H1 (cell line): Measurements from ENCODE around the gene TMEM39B. TPM values are rescaled to one million over a fixed set of nuclear protein-coding genes. Genes with fewer than 3 reads are reported as not detected.

ENCODE experiments used
- CTCF ChIA-PET: fragments of 300-600 bp; sonication (Branson Sonifier 250); formaldehyde crosslinking; loops from one replicate; lab custom pipeline; 2021; ENCODE audit not compliant: partially characterized antibody; lab: Charles Lee
- POLR2A ChIA-PET: fragments of 300-600 bp; sonication (Branson Sonifier 250); formaldehyde crosslinking; loops from one replicate; lab custom pipeline; 2021; ENCODE audit warnings: inconsistent platforms; ENCODE audit not compliant: partially characterized antibody; lab: Charles Lee
- DNase-seq, 2 experiments: peaks; one replicate each; pipeline versions ENCODE4 v3.0.0 to v3.0.0-alpha.2; 2010 to 2022; ENCODE audit warnings: low spot score in 2 of 2, low read depth in 1 of 2, mixed read lengths in 1 of 2
- FAIRE-seq: peaks from 2 replicates; lab custom pipeline; 2011; peaks lifted over from hg19 to GRCh38; lab: Jason Lieb, UNC
- H2AFZ ChIP-seq: 2 replicates; pipeline ENCODE4 v1.8.1; 2012; ENCODE audit warnings: low read length, inconsistent platforms
- H2AK5ac ChIP-seq: 2 replicates; pipeline ENCODE4 v1.6.1; 2013; ENCODE audit warnings: low read depth, low read length
- H2BK120ac ChIP-seq: replicated peaks from 2 replicates; pipeline ENCODE3; 2013; ENCODE audit warnings: low read depth, low read length, inconsistent platforms
- H2BK12ac ChIP-seq: 2 replicates; pipeline ENCODE4 v1.6.1; 2013; ENCODE audit warnings: low read depth, low read length
- H2BK15ac ChIP-seq: 2 replicates; pipeline ENCODE4 v1.6.1; 2013; ENCODE audit warnings: low read length
- H2BK20ac ChIP-seq: 2 replicates; pipeline ENCODE4 v1.6.1; 2013; ENCODE audit warnings: low read length
- H2BK5ac ChIP-seq: 2 replicates; pipeline ENCODE4 v1.6.1; 2013; ENCODE audit warnings: low read depth, low read length
- H3K14ac ChIP-seq: 2 replicates; pipeline ENCODE4 v1.6.1; 2013; ENCODE audit warnings: inconsistent platforms; ENCODE audit not compliant: insufficient read length
- H3K18ac ChIP-seq: 2 replicates; pipeline ENCODE4 v1.6.1; 2013; ENCODE audit warnings: low read length; ENCODE audit errors: extremely low read depth
- H3K23ac ChIP-seq: 2 replicates; pipeline ENCODE4 v1.6.1; 2013; ENCODE audit warnings: inconsistent platforms; ENCODE audit not compliant: insufficient read length
- H3K23me2 ChIP-seq: 2 replicates; pipeline ENCODE4 v1.6.1; 2013; ENCODE audit warnings: low read depth, low read length
- H3K27ac ChIP-seq: 2 replicates; pipeline ENCODE4 v1.6.1; 2011; ENCODE audit warnings: low read depth, low read length, inconsistent platforms
- H3K27me3 ChIP-seq, 4 experiments: replicated peaks in 1 of 4; 1 replicate in 1 of 4; 2 replicates in 3 of 4; pipeline versions ENCODE4 v1.6.1 to v1.8.1; 2011 to 2013; ENCODE audit warnings: low read length in 3 of 4, mild to moderate bottlenecking in 3 of 4, inconsistent platforms in 2 of 4, mixed read lengths in 2 of 4, moderate library complexity in 1 of 4; ENCODE audit not compliant: control insufficient read depth in 3 of 4, insufficient read depth in 3 of 4; ENCODE audit errors: extremely low read depth in 1 of 4
- H3K36me3 ChIP-seq, 4 experiments: 2 replicates each; pipeline versions ENCODE4 v1.6.1 to v1.8.1; 2011 to 2013; ENCODE audit warnings: mild to moderate bottlenecking in 4 of 4, low read length in 3 of 4, moderate library complexity in 2 of 4, control low read depth in 1 of 4, inconsistent platforms in 1 of 4; ENCODE audit not compliant: insufficient read depth in 4 of 4, control insufficient read depth in 2 of 4
- H3K4ac ChIP-seq: replicated peaks from 2 replicates; pipeline ENCODE3; 2013; ENCODE audit warnings: low read length, low read depth, mixed read lengths, inconsistent platforms; ENCODE audit not compliant: insufficient read length
- H3K4me1 ChIP-seq, 4 experiments: replicated peaks in 1 of 4; 1 replicate in 1 of 4; 2 replicates in 3 of 4; pipeline versions ENCODE4 v1.6.1 to v1.8.1; 2011 to 2013; ENCODE audit warnings: low read length in 3 of 4, inconsistent platforms in 2 of 4, mixed read lengths in 1 of 4; ENCODE audit not compliant: insufficient read depth in 4 of 4, control insufficient read depth in 3 of 4
- H3K4me2 ChIP-seq, 2 experiments: 2 replicates each; pipeline versions ENCODE4 v1.6.1 to v1.8.1; 2011 to 2013; ENCODE audit warnings: low read depth in 2 of 2, low read length in 2 of 2, control low read depth in 1 of 2, inconsistent platforms in 1 of 2, mild to moderate bottlenecking in 1 of 2; ENCODE audit not compliant: insufficient read depth in 1 of 2
- H3K4me3 ChIP-seq, 4 experiments: fragments of 200-600, 300-600 bp in 1 of 4; sonication (generic), shearing (Covaris generic), sonication (Bioruptor Twin) in 1 of 4; 2 replicates each; pipeline versions ENCODE4 v1.5.1 to v1.8.1; 2011 to 2016; ENCODE audit warnings: low read length in 4 of 4, low read depth in 3 of 4, control low read depth in 2 of 4, inconsistent platforms in 2 of 4, mild to moderate bottlenecking in 2 of 4, mixed read lengths in 1 of 4, moderate library complexity in 1 of 4; ENCODE audit not compliant: insufficient read depth in 2 of 4; ENCODE audit errors: extremely low read depth in 1 of 4
- H3K56ac ChIP-seq: replicated peaks from 2 replicates; pipeline ENCODE3; 2013; ENCODE audit warnings: low read depth, mild to moderate bottlenecking, mixed read lengths, low read length, inconsistent platforms; ENCODE audit not compliant: insufficient read length
- H3K79me1 ChIP-seq: 2 replicates; pipeline ENCODE4 v1.6.1; 2013; ENCODE audit warnings: low read depth, low read length, control low read depth
- H3K79me2 ChIP-seq, 2 experiments: 2 replicates each; pipeline versions ENCODE4 v1.6.1 to v1.8.1; 2012 to 2013; ENCODE audit warnings: low read length in 2 of 2, mild to moderate bottlenecking in 2 of 2, inconsistent platforms in 1 of 2; ENCODE audit not compliant: insufficient read depth in 2 of 2, control insufficient read depth in 1 of 2
- H3K9ac ChIP-seq, 4 experiments: replicated peaks in 1 of 4; 1 replicate in 1 of 4; 2 replicates in 3 of 4; pipeline versions ENCODE4 v1.6.1 to v1.8.1; 2011 to 2013; ENCODE audit warnings: low read depth in 3 of 4, low read length in 3 of 4, control low read depth in 2 of 4, mild to moderate bottlenecking in 2 of 4, moderate library complexity in 2 of 4, inconsistent platforms in 1 of 4; ENCODE audit errors: extremely low read depth in 1 of 4
- H3K9me3 ChIP-seq, 2 experiments: 2 replicates each; pipeline versions ENCODE4 v1.6.1 to v1.8.1; 2012 to 2013; ENCODE audit warnings: mild to moderate bottlenecking in 2 of 2, moderate library complexity in 2 of 2, control low read depth in 1 of 2, inconsistent platforms in 1 of 2, low read depth in 1 of 2, low read length in 1 of 2, mixed read lengths in 1 of 2; ENCODE audit not compliant: insufficient read depth in 2 of 2
- H4K20me1 ChIP-seq, 2 experiments: replicated peaks in 1 of 2; 2 replicates each; pipeline versions ENCODE3 to v1.8.1; 2011 to 2013; ENCODE audit warnings: inconsistent platforms in 2 of 2, low read length in 2 of 2, mild to moderate bottlenecking in 1 of 2; ENCODE audit not compliant: insufficient read depth in 2 of 2, control insufficient read depth in 1 of 2
- H4K5ac ChIP-seq: 2 replicates; pipeline ENCODE4 v1.6.1; 2013; ENCODE audit warnings: low read length, low read depth, mixed read lengths, inconsistent platforms; ENCODE audit not compliant: insufficient read length
- H4K8ac ChIP-seq: 2 replicates; pipeline ENCODE4 v1.8.0; 2013; ENCODE audit warnings: mild to moderate bottlenecking, moderate library complexity, low read length, inconsistent platforms; ENCODE audit not compliant: insufficient read depth; ENCODE audit errors: extremely low read depth
- H4K91ac ChIP-seq: replicated peaks from 2 replicates; pipeline ENCODE3; 2013; ENCODE audit warnings: low read length, mixed read lengths, inconsistent platforms; ENCODE audit not compliant: insufficient read length
- BCL11A ChIP-seq, 2 experiments: IDR thresholded peaks; one replicate each; pipeline ENCODE4 v1.6.1; 2011; ENCODE audit warnings: low read depth in 2 of 2, low read length in 2 of 2, mild to moderate bottlenecking in 2 of 2
- BRCA1 ChIP-seq: IDR thresholded peaks from 2 replicates; pipeline ENCODE4 v1.6.1; 2012; ENCODE audit warnings: low read depth, low read length, improper control_type of control experiment
- CHD2 ChIP-seq: IDR thresholded peaks from 2 replicates; pipeline ENCODE4 v1.6.1; 2012; ENCODE audit warnings: low read length, improper control_type of control experiment
- HDAC2 ChIP-seq, 2 experiments: fragments of 300-600 bp in 1 of 2; sonication (generic) in 1 of 2; IDR thresholded peaks; 2 replicates each; pipeline ENCODE4 v1.6.1; 2011 to 2012; ENCODE audit warnings: low read depth in 2 of 2, low read length in 2 of 2, mild to moderate bottlenecking in 2 of 2, moderate library complexity in 2 of 2, borderline replicate concordance in 1 of 2, inconsistent platforms in 1 of 2
- MAX ChIP-seq: IDR thresholded peaks from 2 replicates; pipeline ENCODE4 v1.6.1; 2012; ENCODE audit warnings: inconsistent platforms
- NANOG ChIP-seq: IDR thresholded peaks from 2 replicates; pipeline ENCODE4 v1.6.1; 2011; ENCODE audit warnings: low read length, low read depth, mild to moderate bottlenecking, inconsistent platforms; ENCODE audit not compliant: insufficient read depth, poor library complexity, severe bottlenecking
- SAP30 ChIP-seq: fragments of 300-600 bp; sonication (generic); IDR thresholded peaks from 2 replicates; pipeline ENCODE4 v1.7.1; 2012; ENCODE audit warnings: low read length, moderate library complexity, mild to moderate bottlenecking, inconsistent platforms; ENCODE audit not compliant: insufficient read depth, insufficient replicate concordance
- SIN3A ChIP-seq, 2 experiments: IDR thresholded peaks in 1 of 2; conservative IDR thresholded peaks in 1 of 2; 2 replicates each; pipeline ENCODE4 v1.6.1; 2011 to 2012; ENCODE audit warnings: low read length in 2 of 2, improper control_type of control experiment in 1 of 2, low read depth in 1 of 2, mild to moderate bottlenecking in 1 of 2
- YY1 ChIP-seq: IDR thresholded peaks from 2 replicates; pipeline ENCODE4 v1.6.1; 2011; ENCODE audit warnings: low read depth, mild to moderate bottlenecking, low read length
- WGBS, 2 experiments: shearing (Covaris generic) in 1 of 2; methylation state at CpG; one replicate each; pipeline versions ENCODE4 v1.1.6 to v1.1.7; 2013 to 2015; ENCODE audit warnings: low lambda C conversion rate in 2 of 2, mixed read lengths in 2 of 2, inconsistent platforms in 1 of 2, low coverage in 1 of 2, missing lambda C conversion rate in 1 of 2; ENCODE audit not compliant: insufficient replicate concordance in 2 of 2, insufficient coverage in 1 of 2, insufficient read length in 1 of 2; ENCODE audit errors: extremely low coverage in 1 of 2, missing lambda C conversion rate in 1 of 2; 5-methylcytosine and 5-hydroxymethylcytosine counted together
- polyA plus RNA-seq, 7 experiments: library from polyadenylated mRNA; depleted of rRNA in 3 of 7; stranded (reverse) in 5 of 7; unstranded in 2 of 7; fragments of >200 nt in 5 of 7; fragments of 200-250 nt in 2 of 7; gene quantifications; 1 replicate in 5 of 7; 2 replicates in 1 of 7; 4 replicates in 1 of 7; pipeline versions ENCODE4 v1.2.1 to v1.2.3, GENCODE V29; 2011 to 2013; ENCODE audit warnings: missing spikeins in 2 of 7, mixed read lengths in 2 of 7
- total RNA-seq: library from RNA; stranded (reverse); fragmentation: NEBNext Ultra II Directional; extraction: Animal tissue kit (Norgen Biotek cat#: 25700); gene quantifications from 2 replicates; pipeline ENCODE4 v1.2.1, GENCODE V29; 2021

The TMEM39B gene
- total and polyA plus RNA-seq, 2 of the 8 experiments (the other 6 are each of a cell fraction or from before 2014, with no cell fraction given), result 25.3 to 32.7 TPM

GRCh38 chr1:32094746-32095521 lies 22.2 kb downstream of the TMEM39B start:
- FAIRE-seq, result no peak
- H2BK20ac ChIP-seq, result no peak overlapping the region
- H3K23ac ChIP-seq, result no peak overlapping the region
- no peak overlapping the region for H2BK120ac ChIP-seq
- H3K23me2 ChIP-seq, result no peaks in the 10 kb centered on the region
- H2BK12ac ChIP-seq, result no peak overlapping the region
- H4K8ac ChIP-seq, result no peak overlapping the region
- H3K14ac ChIP-seq, result no peak overlapping the region
- H3K18ac ChIP-seq, result no peak overlapping the region
- no peak overlapping the region for H2BK5ac ChIP-seq
- 96% methylated on average over 11 of the region's 11 CpGs; no CpG with 5 or more reads in 1 of the 2 experiments for WGBS, 2 experiments
- no peaks in the 10 kb centered on the region for H3K79me2 ChIP-seq
- H2AFZ ChIP-seq, result no peak overlapping the region
- no peak overlapping the region for H2AK5ac ChIP-seq
- no peaks in the 10 kb centered on the region for H3K79me1 ChIP-seq
- POLR2A ChIA-PET, result interaction anchor here (0.8 to 1.1 kb wide), 3 partner anchors 10 to 142 kb away, joined by 3 to 4 read pairs (median 3); no protein-coding TSS in a partner anchor
- H3K9me3 ChIP-seq, result no peaks in the 10 kb centered on the region
- DNase-seq, result no peak
- no peak overlapping the region for H3K9ac ChIP-seq
- no peak overlapping the region for H4K5ac ChIP-seq
- H3K56ac ChIP-seq, result no peak overlapping the region
- H3K4me2 ChIP-seq, result no peak overlapping the region
- no peak overlapping the region for H3K4me3 ChIP-seq
- H3K27me3 ChIP-seq, result no peaks in the 10 kb centered on the region
- no peak overlapping the region for H4K91ac ChIP-seq
- H3K27ac ChIP-seq, result no peak overlapping the region
- H3K4ac ChIP-seq, result no peak overlapping the region
- no peaks in the 10 kb centered on the region for H4K20me1 ChIP-seq
- H3K4me1 ChIP-seq, result no peaks in the 10 kb centered on the region
- TF ChIP-seq BCL11A (IDR thresholded peaks at IDR 0.05; ENCODE audit: low read depth in 2 of 2, low read length in 2 of 2) (no peak), SAP30 (no peak), HDAC2 (IDR thresholded peaks at IDR 0.05; ENCODE audit: borderline replicate concordance in 1 of 2, low read depth in 2 of 2, low read length in 2 of 2) (no peak), CHD2 (no peak), SIN3A (conservative IDR thresholded peaks at IDR 0.05 in 1 of 2, IDR thresholded peaks at IDR 0.05 in 1 of 2; ENCODE audit: low read depth in 1 of 2, low read length in 2 of 2) (no peak), BRCA1 (no peak), NANOG (no peak), MAX (no peak), YY1 (no peak)
- H3K36me3 ChIP-seq, result peaks cover 5 to 37% (median 26%) of the 10 kb centered on the region in 4 experiments
- H2BK15ac ChIP-seq, result no peak overlapping the region
- CTCF ChIA-PET, result no interaction called here
